GM12875 (cell line): Measurements from ENCODE around the gene MAP1LC3B2.

Source experiments
- H3K4me3 ChIP-seq: one replicate; pipeline ENCODE4 v1.5.1; 2011; ENCODE audit warnings: low read depth, low read length, control low read depth
- TF ChIP-seq, protein P1 (sequence below): IDR thresholded peaks from 2 replicates; pipeline ENCODE4 v1.5.1; 2011; ENCODE audit warnings: low read depth, mild to moderate bottlenecking, control low read depth, inconsistent platforms, low read length, moderate library complexity, borderline replicate concordance; ENCODE audit not compliant: insufficient read depth

The MAP1LC3B2 gene

DNA sequence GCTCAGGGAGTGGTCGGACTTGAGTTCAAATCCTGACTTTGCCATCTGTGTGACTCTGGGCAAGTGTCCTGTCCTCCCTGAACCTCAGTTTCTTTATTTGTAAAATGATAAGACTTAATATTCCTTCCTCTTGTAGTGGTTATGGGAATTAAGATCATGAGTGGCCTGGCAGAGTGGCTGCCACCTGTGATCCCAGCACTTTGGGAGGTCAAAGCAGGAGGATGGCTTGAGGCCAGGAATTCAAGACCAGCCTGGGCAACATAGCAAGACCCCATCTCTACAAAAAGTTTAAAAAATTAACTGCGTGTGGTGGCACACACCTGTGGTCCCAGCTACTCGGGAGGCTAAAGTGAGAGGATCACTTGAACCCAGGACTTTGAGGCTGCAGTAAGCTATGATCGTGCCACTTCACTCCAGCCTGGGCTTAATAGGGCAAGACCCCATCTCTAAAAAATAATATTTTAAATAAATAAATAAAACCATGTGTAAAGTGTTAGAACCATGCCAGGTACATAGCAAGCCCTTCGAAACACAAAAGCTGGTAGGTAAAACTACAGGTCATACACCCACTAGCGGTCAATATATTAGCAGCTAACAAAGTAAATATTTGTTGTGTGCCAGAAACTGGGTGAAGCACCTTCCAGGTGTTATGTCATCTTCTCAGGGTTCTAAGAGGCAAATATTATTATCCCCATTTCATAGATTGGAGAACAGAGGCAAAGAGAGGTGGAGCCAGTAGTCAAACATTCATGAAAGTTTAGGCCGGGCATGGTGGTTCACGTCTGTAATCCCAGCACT is 17.4 kb upstream of the MAP1LC3B2 start:
- H3K4me3 ChIP-seq = no peak overlapping the region
- TF ChIP-seq, protein P1, sequence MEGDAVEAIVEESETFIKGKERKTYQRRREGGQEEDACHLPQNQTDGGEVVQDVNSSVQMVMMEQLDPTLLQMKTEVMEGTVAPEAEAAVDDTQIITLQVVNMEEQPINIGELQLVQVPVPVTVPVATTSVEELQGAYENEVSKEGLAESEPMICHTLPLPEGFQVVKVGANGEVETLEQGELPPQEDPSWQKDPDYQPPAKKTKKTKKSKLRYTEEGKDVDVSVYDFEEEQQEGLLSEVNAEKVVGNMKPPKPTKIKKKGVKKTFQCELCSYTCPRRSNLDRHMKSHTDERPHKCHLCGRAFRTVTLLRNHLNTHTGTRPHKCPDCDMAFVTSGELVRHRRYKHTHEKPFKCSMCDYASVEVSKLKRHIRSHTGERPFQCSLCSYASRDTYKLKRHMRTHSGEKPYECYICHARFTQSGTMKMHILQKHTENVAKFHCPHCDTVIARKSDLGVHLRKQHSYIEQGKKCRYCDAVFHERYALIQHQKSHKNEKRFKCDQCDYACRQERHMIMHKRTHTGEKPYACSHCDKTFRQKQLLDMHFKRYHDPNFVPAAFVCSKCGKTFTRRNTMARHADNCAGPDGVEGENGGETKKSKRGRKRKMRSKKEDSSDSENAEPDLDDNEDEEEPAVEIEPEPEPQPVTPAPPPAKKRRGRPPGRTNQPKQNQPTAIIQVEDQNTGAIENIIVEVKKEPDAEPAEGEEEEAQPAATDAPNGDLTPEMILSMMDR = no peak

- H3K4me3 ChIP-seq = no peak overlapping the region
- TF ChIP-seq, protein P1 = no peak
Measured at GRCh38 chr12:116542345-116542956, 16.7 kb upstream of the MAP1LC3B2 start.

DNA sequence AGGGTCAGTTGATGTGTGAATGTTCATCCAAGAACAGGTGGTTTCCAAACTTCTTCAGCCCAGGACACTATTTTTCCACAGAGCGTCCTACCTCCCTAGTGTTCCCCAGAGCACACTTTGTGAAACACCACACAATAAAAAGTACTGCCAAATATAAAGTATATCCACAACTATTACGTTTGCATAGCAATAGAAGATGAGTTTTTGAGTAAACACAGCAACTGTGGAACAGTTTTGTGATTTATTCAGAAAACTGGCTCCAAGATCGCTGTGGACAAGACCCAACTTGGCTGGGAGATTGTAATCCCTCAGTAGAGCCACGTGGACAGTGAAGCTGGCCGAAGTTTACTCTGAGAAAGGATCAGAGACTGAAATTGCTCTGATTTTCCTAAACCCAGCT is 14.5 kb upstream of the MAP1LC3B2 start:
- TF ChIP-seq, protein P1 = no peak
- no peak overlapping the region for H3K4me3 ChIP-seq

GRCh38 chr12:116545144-116545543 is 14.0 kb upstream of the MAP1LC3B2 start:
- H3K4me3 ChIP-seq = no peak overlapping the region
- TF ChIP-seq, protein P1 = no peak

GRCh38 chr12:116545936-116546335 is 13.2 kb upstream of the MAP1LC3B2 start:
- H3K4me3 ChIP-seq = no peak overlapping the region
- TF ChIP-seq, protein P1 = no peak

- no peak overlapping the region for H3K4me3 ChIP-seq
- TF ChIP-seq, protein P1 = no peak
Measured at GRCh38 chr12:116547955-116548501, 11.2 kb upstream of the MAP1LC3B2 start.
